ENCODE data around the gene COL4A2. TPM values are rescaled to one million over a fixed set of nuclear protein-coding genes. Genes with fewer than 3 reads are reported as not detected.
"Not testable (repeated sequence)": the region's sequence is repeated elsewhere in the genome, so short reads cannot be mapped to it uniquely, and the experiment has no call there.

COL4A2 gene
- total RNA-seq, 1 experiment from 2014 or later: 177 TPM

GRCh38 chr13:110307767-110308655 lies 927 bp downstream of the COL4A2 start:
- peak; percentile 58 for DNase-seq (ENCODE audit: low spot score)

GRCh38 chr13:110308656-110309359 lies 1.7 kb downstream of the COL4A2 start:
- DNase-seq (ENCODE audit: low spot score): peak; percentile 39

- no peak for DNase-seq (ENCODE audit: low spot score)
These were observed 2.8 kb downstream of the COL4A2 start for GRCh38 chr13:110309661-110310524.

- DNase-seq (ENCODE audit: low spot score): no peak
These were observed 3.7 kb downstream of the COL4A2 start for GRCh38 chr13:110310541-110311442.

GRCh38 chr13:110311443-110312338 lies 4.6 kb downstream of the COL4A2 start:
- no peak for DNase-seq (ENCODE audit: low spot score)

- peak; percentile 74 for DNase-seq (ENCODE audit: low spot score)
These were observed 5.4 kb downstream of the COL4A2 start for GRCh38 chr13:110312339-110313031.

- not testable (repeated sequence) for DNase-seq (ENCODE audit: low spot score)
These were observed 6.2 kb downstream of the COL4A2 start for GRCh38 chr13:110313261-110313660.

- not testable (repeated sequence) for DNase-seq (ENCODE audit: low spot score)
These were observed 6.6 kb downstream of the COL4A2 start for GRCh38 chr13:110313733-110314132.

GRCh38 chr13:110314516-110315245 lies 7.6 kb downstream of the COL4A2 start:
- DNase-seq (ENCODE audit: low spot score): no peak

GRCh38 chr13:110316196-110316595 lies 9.1 kb downstream of the COL4A2 start:
- no peak for DNase-seq (ENCODE audit: low spot score)

GRCh38 chr13:110317093-110317492 lies 10.0 kb downstream of the COL4A2 start:
- no peak for DNase-seq (ENCODE audit: low spot score)

- no peak for DNase-seq (ENCODE audit: low spot score)
These were observed 10.6 kb downstream of the COL4A2 start for GRCh38 chr13:110317496-110318195.

- DNase-seq (ENCODE audit: low spot score): no peak
These were observed 11.8 kb downstream of the COL4A2 start for GRCh38 chr13:110318920-110319319.

- DNase-seq (ENCODE audit: low spot score): no peak
These were observed 12.3 kb downstream of the COL4A2 start for GRCh38 chr13:110319397-110319773.

GRCh38 chr13:110319774-110320509 lies 12.9 kb downstream of the COL4A2 start:
- DNase-seq (ENCODE audit: low spot score): peak; percentile 98

GRCh38 chr13:110320645-110321044 lies 13.6 kb downstream of the COL4A2 start:
- no peak for DNase-seq (ENCODE audit: low spot score)

- DNase-seq (ENCODE audit: low spot score): not testable (repeated sequence)
These were observed 14.5 kb downstream of the COL4A2 start for GRCh38 chr13:110321573-110321972.
